PC-3 (cell line): ENCODE data around the gene ST14.

ENCODE experiments used
- EZH2 ChIP-seq: fragments of 300-600 bp; sonication (generic); IDR thresholded peaks from one replicate; pipeline ENCODE4 v1.6.1; 2017; ENCODE audit warnings: antibody characterized with exemption, mild to moderate bottlenecking, low read length; ENCODE audit not compliant: unreplicated experiment
- EZH2phosphoT487 ChIP-seq: fragments of 300-600 bp; sonication (generic); IDR thresholded peaks from 2 replicates; pipeline ENCODE4 v1.6.1; 2018; ENCODE audit warnings: mild to moderate bottlenecking, antibody characterized with exemption, low read length, borderline replicate concordance
- TF ChIP-seq, protein P1 (sequence below): fragments of 300-600 bp; sonication (generic); conservative IDR thresholded peaks from 2 replicates; pipeline ENCODE4 v1.5.1; 2017; ENCODE audit warnings: antibody characterized with exemption, low read depth, mild to moderate bottlenecking, low read length

GRCh38 chr11:130159139-130159538 is 443 bp upstream of the ST14 start:
- TF ChIP-seq, protein P1, sequence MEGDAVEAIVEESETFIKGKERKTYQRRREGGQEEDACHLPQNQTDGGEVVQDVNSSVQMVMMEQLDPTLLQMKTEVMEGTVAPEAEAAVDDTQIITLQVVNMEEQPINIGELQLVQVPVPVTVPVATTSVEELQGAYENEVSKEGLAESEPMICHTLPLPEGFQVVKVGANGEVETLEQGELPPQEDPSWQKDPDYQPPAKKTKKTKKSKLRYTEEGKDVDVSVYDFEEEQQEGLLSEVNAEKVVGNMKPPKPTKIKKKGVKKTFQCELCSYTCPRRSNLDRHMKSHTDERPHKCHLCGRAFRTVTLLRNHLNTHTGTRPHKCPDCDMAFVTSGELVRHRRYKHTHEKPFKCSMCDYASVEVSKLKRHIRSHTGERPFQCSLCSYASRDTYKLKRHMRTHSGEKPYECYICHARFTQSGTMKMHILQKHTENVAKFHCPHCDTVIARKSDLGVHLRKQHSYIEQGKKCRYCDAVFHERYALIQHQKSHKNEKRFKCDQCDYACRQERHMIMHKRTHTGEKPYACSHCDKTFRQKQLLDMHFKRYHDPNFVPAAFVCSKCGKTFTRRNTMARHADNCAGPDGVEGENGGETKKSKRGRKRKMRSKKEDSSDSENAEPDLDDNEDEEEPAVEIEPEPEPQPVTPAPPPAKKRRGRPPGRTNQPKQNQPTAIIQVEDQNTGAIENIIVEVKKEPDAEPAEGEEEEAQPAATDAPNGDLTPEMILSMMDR = no peak
- TF ChIP-seq EZH2 (no peak), EZH2phosphoT487 (no peak)
